KMS-11 (cell line): ENCODE measurements around the gene HSD17B3.

Experiments
- H2AFZ ChIP-seq: fragments of 200-600 bp; sonication (generic); 2 replicates; pipeline ENCODE4 v1.6.1; 2016; ENCODE audit warnings: antibody characterized with exemption, mixed run types, low read depth
- H3K27ac ChIP-seq: fragments of 200-600 bp; sonication (generic); 2 replicates; pipeline ENCODE4 v1.6.1; 2016; ENCODE audit warnings: mild to moderate bottlenecking, mixed run types
- H3K27me3 ChIP-seq: fragments of 200-600 bp; sonication (generic); 2 replicates; pipeline ENCODE4 v1.6.1; 2017; ENCODE audit warnings: mild to moderate bottlenecking, low read depth, mixed run types, moderate library complexity; ENCODE audit not compliant: insufficient read depth
- H3K36me3 ChIP-seq: fragments of 200-600 bp; sonication (generic); 2 replicates; pipeline ENCODE4 v1.6.1; 2017; ENCODE audit warnings: mild to moderate bottlenecking, mixed run types; ENCODE audit not compliant: insufficient read depth
- H3K4me1 ChIP-seq: fragments of 200-600 bp; sonication (generic); 2 replicates; pipeline ENCODE4 v1.6.1; 2016; ENCODE audit warnings: mild to moderate bottlenecking, low read depth, mixed run types; ENCODE audit not compliant: poor library complexity, severe bottlenecking
- H3K4me2 ChIP-seq: fragments of 200-600 bp; sonication (generic); 2 replicates; pipeline ENCODE4 v1.7.0; 2016; ENCODE audit warnings: mild to moderate bottlenecking, mixed run types
- H3K4me3 ChIP-seq: fragments of 200-600 bp; sonication (generic); IDR thresholded peaks from 2 replicates; pipeline ENCODE4 v1.6.1; 2017; ENCODE audit warnings: low read depth, low read length, mixed read lengths; ENCODE audit not compliant: insufficient read depth
- H3K79me2 ChIP-seq: fragments of 200-600 bp; sonication (generic); 2 replicates; pipeline ENCODE4 v1.6.1; 2016; ENCODE audit warnings: low read depth, mixed run types; ENCODE audit not compliant: insufficient read depth
- H3K9ac ChIP-seq: fragments of 200-600 bp; sonication (generic); 2 replicates; pipeline ENCODE4 v1.6.1; 2016; ENCODE audit warnings: mild to moderate bottlenecking, mixed run types
- H4K20me1 ChIP-seq: fragments of 200-600 bp; sonication (generic); 2 replicates; pipeline ENCODE4 v1.6.1; 2016; ENCODE audit warnings: mild to moderate bottlenecking, mixed run types; ENCODE audit not compliant: insufficient read depth
- TF ChIP-seq, protein P1 (sequence below): fragments of 200-600 bp; sonication (generic); conservative IDR thresholded peaks from 2 replicates; pipeline ENCODE4 v1.6.1; 2017; ENCODE audit warnings: low read depth, mild to moderate bottlenecking, antibody characterized with exemption, low read length, moderate library complexity, mixed read lengths

The HSD17B3 gene

GRCh38 chr9:96217754-96218693 is 84.0 kb downstream of the HSD17B3 start:
- Histone ChIP-seq H4K20me1 (no peaks in the 10 kb centered on the region), H3K27me3 (no peaks in the 10 kb centered on the region), H3K27ac (no peak overlapping the region), H3K4me1 (peaks cover 7% of the 10 kb centered on the region), H3K36me3 (no peaks in the 10 kb centered on the region), H3K4me2 (peak overlapping the region; percentile 77), H3K79me2 (no peaks in the 10 kb centered on the region), H2AFZ (peak overlapping the region; percentile 82), H3K4me3 (no peak overlapping the region), H3K9ac (no peak overlapping the region)
- TF ChIP-seq, protein P1, sequence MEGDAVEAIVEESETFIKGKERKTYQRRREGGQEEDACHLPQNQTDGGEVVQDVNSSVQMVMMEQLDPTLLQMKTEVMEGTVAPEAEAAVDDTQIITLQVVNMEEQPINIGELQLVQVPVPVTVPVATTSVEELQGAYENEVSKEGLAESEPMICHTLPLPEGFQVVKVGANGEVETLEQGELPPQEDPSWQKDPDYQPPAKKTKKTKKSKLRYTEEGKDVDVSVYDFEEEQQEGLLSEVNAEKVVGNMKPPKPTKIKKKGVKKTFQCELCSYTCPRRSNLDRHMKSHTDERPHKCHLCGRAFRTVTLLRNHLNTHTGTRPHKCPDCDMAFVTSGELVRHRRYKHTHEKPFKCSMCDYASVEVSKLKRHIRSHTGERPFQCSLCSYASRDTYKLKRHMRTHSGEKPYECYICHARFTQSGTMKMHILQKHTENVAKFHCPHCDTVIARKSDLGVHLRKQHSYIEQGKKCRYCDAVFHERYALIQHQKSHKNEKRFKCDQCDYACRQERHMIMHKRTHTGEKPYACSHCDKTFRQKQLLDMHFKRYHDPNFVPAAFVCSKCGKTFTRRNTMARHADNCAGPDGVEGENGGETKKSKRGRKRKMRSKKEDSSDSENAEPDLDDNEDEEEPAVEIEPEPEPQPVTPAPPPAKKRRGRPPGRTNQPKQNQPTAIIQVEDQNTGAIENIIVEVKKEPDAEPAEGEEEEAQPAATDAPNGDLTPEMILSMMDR = peak; percentile 94

DNA sequence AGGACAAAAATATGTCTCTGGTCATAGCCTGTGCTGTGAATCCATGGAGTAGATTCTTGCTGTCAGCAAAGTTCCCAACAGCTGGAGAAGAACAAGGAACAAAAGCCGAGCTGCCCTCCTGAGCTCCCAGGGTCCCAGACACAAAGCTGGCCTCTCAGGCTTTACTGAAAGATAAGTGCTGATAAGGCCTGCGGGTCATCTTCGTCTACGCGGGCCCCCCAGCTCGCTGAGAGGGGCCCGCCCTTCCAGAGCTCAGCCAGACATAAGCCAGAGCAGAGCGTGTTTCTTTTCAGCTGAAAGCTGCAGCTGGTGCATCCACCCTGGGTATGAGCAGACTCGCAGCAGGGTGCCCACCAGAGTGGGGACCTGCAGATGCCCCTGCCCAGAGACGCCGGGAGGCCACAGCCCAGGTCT is 84.7 kb downstream of the HSD17B3 start:
- Histone ChIP-seq H3K9ac (no peak overlapping the region), H2AFZ (no peak overlapping the region), H3K36me3 (no peaks in the 10 kb centered on the region), H4K20me1 (no peaks in the 10 kb centered on the region), H3K4me2 (peak overlapping the region; percentile 77; the same call in 1 of the 2 replicates), H3K4me1 (peaks cover 7% of the 10 kb centered on the region), H3K27ac (no peak overlapping the region), H3K27me3 (no peaks in the 10 kb centered on the region), H3K79me2 (no peaks in the 10 kb centered on the region), H3K4me3 (no peak overlapping the region)
- TF ChIP-seq, protein P1 = no peak

DNA sequence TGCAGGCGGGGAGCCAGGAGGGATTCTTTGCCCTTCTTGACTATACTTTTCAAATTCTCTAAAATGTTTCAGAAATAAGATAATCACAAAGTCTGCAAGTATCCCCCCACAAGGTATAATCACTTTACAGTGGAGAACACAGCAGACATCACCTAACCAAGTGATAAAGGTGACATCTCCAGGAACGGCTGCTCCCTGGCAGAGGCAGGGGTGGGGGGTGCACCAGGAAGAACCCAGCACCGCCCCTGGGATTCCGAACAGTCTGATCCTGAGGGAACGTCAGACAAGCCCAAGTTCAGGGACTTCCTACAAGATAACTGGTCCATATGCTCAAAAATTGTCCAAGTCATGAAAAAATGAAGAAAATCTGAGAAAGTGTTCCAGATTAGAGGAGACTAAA is 85.4 kb downstream of the HSD17B3 start:
- no peak overlapping the region for H3K27ac ChIP-seq
- H2AFZ ChIP-seq = no peak overlapping the region
- no peaks in the 10 kb centered on the region for H3K36me3 ChIP-seq
- H3K4me3 ChIP-seq = no peak overlapping the region
- H3K4me2 ChIP-seq = no peak overlapping the region
- peaks cover 7% of the 10 kb centered on the region for H3K4me1 ChIP-seq
- no peaks in the 10 kb centered on the region for H3K27me3 ChIP-seq
- TF ChIP-seq, protein P1 = no peak
- H4K20me1 ChIP-seq = no peaks in the 10 kb centered on the region
- H3K79me2 ChIP-seq = no peaks in the 10 kb centered on the region
- no peak overlapping the region for H3K9ac ChIP-seq

DNA sequence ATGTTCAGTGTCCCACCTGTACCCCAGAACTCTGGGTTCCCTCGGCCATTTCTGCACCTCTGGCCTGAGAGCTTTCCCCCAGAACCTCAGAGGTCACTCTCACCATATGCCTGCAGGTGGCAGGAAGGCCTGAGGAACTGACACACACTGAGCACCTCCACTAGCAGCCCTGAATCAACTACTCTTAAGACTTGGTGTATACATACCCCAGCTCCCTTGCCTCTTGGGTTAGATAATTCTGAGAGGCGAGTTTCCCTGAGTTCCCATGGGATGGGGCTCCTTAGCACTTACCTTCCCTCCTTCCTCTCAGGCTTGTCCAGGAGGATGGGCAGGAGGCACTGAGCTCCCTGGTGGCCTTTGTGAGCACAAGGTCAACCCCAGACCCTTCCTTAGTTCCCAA is 86.1 kb downstream of the HSD17B3 start:
- Histone ChIP-seq H3K27ac (no peak overlapping the region), H3K4me1 (peaks cover 7% of the 10 kb centered on the region), H3K36me3 (no peaks in the 10 kb centered on the region), H3K9ac (no peak overlapping the region), H4K20me1 (no peaks in the 10 kb centered on the region), H3K4me3 (no peak overlapping the region), H2AFZ (no peak overlapping the region), H3K4me2 (no peak overlapping the region), H3K79me2 (no peaks in the 10 kb centered on the region), H3K27me3 (no peaks in the 10 kb centered on the region)
- TF ChIP-seq, protein P1 = no peak
